NCI-H2081 (cell line): Measurements from ENCODE around the gene FAHD1.
A peak's percentile ranks its signal among the peaks of the same experiment; 100 is the strongest.

ENCODE experiments used
- DNase-seq, 2 experiments: peaks; one replicate each; lab custom pipeline; 2025; lab: John Stamatoyannopoulos, UW

FAHD1 gene

DNA sequence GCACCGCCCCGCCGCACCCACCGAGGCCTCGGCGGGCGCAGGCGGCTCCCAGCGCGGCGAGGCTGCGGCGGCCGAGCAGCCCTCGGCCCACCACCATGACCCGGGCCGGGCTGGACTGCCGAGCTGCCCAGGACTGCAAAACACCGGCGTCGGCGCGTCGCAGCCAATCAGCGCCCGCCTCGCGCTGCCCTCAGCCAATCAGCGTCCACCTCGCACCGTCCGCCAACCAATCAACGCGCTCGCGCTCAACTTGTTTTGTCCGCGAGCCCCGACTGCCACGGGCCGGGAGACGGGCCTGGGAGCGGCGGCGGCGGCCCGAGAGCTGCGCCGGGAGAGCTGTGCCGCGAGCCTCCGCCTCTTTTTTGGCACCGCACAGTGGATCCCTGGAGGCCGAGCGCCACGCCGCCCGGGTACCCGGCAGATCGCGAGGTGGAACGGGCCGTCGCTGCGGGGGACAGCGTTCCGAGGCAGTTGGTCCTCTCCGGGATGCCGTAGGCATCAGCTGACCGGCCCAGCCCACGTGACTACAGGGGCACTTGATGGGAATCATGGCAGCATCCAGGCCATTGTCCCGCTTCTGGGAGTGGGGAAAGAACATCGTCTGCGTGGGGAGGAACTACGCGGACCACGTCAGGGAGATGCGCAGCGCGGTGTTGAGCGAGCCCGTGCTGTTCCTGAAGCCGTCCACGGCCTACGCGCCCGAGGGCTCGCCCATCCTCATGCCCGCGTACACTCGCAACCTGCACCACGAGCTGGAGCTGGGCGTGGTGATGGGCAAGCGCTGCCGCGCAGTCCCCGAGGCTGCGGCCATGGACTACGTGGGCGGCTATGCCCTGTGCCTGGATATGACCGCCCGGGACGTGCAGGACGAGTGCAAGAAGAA is at the start of gene FAHD1, which contains the start of gene HAGH:
TSS of gene FAHD1 (plus strand) at position 516 of the 883 bp plus-strand sequence. CDS start at position 549, 33 bp downstream.
TSS of gene HAGH (minus strand) at position 135 of the 883 bp plus-strand sequence. CDS start at position 97, 38 bp downstream.
- peak; percentile 86 to 92 for DNase-seq

DNA sequence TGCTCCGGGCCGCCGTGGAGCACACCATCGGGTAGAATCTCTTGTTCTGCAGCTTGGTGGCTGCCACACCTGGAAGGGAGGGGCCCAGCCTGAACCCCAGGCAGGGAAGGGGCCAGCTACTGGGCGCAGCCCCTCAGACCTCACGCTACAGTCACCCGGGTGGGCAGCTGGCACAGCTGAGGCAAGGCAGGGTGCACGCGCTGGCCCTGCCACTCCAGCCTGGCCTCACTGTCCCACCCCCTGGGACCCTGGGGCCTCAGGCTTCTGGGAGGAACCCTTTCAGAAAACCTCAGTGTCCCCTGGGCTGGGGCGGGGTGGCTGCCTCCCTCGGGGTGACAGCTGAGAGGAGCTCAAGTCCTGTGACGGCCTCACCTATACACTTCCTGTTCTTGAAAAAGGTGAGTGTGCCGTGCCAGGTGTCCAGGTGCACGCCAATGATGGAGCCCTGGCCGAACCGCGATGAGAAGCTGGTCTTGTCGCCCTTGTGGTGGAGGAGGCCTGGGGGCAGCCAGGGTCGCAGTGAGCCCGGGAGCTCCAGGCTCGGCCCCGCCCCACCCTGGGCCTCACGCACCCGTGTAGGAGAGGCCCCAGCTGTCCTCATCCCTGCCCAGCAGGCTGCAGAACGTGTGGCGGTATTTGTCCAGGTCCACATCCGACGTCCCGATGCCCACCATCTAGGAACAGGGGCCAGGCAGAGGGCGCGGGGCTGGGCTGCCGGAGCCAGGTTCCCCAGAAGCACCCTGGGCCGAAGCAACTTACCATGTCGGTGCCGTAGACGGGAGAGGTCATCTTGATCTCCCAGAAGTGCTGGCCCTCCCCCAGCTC is 49.4 kb upstream of the FAHD1 start:
- no peak for DNase-seq

DNA sequence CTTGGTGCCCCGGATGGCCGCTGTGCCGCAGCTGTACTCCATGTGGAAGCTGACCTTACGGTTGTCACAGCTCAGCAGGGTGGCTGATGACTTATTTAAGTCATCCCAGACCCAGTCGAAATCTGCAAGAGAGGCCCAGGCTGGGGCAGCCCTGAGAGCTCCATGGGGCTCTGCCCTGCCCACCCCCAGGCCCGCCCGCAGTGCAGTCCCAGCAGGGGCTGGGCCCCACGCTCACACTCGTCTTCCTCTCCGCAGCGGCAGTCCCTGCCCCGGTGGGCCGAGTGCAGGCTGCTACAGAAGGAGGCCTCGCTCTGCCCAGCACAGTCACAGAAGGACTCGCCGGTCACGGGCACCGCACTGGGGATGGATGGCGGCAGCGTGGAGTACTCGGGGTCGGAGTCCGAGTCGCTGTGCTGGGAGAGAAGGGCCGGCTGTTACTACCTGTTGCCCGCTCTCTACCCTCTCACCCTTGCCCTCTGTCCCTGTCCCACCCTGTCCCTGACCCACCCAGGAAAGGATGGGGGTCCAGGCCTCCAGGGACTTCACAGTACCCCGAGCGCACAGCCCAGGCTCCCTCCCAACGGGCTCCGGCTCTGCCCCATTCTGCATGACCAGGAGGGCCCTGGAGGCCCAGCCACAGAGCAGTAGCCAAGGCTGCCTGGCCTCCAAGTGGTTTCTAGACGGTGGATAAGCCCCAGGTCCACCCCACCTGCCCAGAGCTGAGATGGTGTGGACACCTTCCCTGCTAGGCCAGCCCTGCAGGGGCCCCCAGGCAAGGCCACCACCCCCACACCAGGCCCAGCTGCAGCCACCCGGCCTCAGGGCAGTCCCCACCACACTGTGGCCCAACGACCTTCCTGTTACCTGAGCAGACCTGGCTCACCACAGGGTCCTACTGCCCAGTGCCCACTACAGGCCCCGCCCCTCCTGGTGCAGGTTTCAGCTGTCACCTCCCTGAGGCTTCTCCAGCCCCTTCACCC is 48.5 kb upstream of the FAHD1 start:
- DNase-seq, result no peak

DNA sequence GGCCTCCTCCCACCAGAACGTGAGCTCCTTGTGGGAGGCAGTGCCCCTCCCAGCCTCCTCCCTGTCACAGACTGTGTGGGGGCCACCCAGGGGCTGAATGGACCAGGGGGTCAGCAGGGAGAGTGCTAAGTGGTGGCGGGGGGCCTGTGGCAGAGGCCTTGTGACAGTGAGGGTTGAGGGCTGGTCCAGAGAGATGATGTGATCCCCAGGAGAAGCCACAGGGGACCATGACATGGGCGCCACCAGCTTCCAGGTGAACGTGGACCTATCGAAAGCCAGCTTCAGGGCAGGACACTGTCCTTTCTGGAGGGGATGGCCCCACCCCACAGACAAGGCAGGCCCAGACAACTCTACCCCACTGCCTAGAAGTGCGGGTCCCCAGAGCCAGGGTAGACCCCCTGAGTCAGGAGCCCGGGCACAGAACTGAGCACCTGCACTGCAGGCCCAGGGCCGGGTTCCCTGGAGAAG is 47.7 kb upstream of the FAHD1 start:
- no peak for DNase-seq

DNA sequence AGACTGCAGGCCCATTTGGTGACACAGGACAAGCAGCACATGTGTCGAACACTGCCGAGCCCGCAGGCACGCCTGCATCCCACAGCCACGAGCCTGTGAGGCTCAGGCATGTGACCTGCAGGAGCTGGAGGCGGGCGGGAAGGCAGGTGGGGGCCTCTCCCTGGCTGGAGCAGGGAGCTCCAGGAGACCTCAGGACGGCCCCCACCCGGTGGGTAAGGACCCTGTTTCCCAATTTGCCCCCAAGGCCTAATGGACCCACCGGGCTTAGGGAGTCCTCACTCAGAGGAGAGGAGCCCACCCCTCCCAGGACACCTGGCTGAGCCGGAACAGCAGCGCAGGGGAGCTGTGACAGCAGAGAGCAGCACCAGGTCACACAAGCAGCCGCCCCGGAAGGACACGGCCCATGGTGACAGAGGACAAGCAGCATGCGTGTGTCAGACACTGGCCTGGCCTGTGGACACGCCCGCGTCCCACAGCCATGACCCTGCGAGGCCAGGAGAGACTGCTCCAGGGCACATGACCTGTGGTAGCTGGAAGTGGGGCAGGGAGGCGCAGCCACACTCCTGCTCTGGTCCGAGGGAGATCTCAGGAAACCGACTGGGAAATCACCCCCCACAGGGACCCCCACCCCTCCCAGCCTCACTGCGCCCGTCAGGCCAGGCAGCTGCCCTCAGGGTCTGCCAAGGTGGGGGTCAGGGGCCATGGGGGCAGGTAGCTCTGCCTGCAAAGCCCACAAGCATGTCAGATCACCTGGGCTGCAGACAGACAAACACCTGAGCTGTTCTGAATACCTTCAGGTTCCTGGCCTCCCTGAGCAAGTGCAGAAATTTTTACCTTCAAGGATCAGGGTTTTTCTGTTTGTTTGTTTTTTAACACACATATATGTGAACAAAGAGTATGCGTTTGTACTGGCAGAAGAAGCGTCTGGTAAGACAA is 47.0 kb upstream of the FAHD1 start:
- no peak for DNase-seq

DNA sequence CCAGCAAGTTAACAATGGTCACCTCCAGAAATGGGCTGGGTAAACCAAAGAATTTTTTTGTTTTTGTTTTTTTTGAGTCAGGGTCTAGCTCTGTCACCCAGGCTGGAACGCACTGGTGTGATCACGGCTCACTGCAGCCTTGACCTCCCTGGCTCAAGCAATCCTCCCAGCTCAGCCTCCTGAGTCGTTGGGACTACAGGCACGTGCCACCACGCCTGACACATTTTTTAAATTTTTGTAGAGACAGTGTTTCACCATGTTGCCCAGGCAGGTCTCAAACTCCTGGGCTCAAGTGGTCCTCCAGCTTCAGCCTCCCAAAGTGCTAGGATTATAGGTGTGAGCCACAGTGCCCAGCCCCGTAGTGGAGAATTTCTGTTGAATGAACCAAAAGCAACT is 46.3 kb upstream of the FAHD1 start:
- no peak for DNase-seq

DNA sequence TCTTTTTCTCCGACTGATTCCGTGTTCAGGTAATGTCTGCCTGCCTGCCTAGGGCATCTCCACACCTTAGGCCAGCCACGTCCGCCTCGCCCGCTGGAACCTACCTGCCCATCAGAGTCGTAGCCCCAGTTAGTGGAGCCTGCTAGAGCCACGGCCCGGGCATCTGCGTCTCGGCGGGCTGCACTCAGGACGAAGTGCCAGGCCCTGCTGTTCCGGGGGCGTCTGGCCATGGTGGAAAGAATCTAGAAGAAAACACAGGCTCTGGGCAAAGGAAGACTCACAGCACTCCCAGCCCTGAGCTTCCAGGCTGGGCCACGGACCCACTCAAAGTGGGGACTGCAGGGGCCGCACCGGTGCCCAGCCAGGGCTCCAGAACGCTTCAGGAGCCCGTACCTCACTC is 45.8 kb upstream of the FAHD1 start:
- DNase-seq, result no peak

DNA sequence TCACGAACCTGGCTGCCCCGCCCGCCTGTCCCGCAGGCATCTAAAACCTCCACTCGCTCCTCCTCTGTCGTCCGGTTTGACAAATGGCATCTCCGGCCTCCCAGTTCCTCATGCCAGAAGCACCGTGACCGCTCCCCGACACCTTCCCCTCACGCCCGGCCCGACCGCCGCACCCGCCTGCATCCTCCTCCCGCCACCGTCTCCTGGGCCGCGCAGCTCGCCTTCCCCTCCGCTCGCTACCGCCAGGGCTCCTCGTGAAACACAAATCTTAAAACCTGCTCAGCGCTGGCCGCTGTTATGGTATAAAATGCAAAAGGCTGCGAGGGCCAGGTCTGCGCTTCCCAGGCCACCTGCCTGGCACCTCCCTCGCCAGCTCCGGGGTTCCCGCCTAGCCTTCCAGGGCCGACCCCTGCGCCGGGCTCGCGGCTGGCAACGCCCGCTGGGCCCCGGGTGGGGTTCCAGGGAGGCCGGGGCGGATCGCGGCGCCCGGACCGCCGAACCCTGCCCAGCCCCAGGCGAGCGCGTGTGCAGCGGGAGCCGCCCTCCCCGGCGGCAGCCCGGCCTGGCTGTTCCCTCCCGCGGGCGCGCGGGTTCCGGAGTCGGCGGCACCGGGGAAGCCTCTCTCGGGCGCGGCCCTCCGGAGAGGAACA is 45.1 kb upstream of the FAHD1 start:
- DNase-seq, result no peak

DNA sequence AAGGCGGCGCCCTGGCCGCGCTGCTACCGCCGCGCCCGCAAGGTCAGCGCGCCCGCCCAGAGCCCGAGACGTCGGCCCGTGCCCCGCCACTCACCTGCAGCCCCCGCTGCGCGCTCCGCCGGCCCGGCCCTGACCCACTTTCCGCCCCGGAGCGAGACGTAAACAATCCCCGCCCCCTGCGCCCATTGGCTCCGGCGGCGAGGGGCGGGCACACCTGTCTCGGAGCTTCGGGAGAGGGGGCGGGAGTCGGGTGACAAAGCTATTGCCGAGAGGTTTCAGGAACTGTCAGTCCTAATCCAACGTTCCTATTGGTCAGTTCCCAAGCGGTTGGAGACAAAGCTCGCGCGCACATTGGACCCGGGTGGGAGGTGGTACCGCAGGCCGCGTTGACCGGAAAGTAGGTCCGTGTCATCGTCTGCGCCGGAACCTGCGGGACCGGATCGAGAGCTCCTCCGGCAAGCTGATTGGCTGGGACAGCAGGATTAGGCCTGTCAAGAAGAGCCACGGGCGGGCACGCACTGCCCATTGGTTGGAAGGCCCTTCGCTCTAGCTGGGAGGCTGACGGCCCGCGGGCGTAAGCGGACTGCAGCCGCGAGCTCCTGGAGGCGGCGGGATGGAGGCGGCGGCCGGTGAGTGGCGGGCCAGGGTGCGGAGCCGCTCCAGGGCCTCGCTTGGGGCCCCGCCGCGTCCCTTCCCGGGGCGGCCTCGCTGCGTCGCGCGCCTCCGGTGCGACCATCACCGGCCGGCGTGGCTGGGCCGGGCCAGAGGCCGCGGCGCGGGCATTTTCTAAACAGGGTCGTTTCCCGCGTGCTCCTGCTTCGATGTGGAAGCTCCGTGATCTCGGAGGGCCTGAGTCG is 44.4 kb upstream of the FAHD1 start, which contains the start of the genes NUBP2 and SPSB3:
TSS of gene NUBP2 (plus strand) at position 553 of the 857 bp plus-strand sequence. CDS start at position 614, 61 bp downstream.
TSS of gene SPSB3 (minus strand) at position 164 of the 857 bp plus-strand sequence. CDS start 1,088 bp downstream, outside the sequence.
- DNase-seq, result peak; percentile 100

DNA sequence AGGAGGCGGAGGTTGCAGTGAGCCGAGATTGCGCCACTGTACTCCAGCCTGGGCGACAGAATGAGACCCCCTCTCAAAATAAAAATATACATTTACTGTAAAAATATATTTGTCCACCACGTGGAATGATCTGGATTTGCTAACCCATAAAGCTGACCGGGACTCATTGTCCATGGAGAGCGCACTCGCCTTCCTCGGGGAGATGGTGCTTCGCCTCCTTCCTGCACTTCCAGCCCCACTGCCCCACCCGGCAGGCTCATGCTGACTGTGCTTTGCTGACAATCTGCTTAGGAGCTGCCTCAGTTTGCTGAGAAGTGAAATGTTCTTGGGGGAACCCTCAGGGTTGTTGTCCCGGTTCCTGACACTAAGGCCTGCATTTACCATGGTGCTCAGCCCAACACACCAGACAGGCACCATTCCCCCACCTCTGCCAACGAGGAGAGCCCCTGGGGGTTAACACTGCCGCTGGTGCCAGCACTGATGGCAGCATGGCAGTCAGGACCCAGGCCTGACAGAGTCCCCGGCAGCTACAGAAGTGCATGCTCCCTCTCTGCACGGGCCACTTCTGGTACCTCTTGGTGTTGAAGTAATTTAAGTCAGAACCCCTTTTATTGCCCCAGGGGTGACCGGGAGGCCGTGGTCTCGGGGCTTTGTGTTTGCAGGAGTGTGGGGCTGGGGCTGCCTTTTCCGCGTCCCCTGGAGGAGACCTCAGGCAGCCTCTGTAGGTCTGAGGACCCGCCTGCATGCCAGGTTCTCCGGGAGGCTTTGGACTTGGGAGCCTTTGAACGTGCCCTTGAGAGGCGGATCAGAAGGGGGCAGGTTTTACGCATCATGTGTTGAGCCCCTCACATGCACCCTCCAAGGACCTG is 41.8 kb upstream of the FAHD1 start:
- DNase-seq, result no peak

DNA sequence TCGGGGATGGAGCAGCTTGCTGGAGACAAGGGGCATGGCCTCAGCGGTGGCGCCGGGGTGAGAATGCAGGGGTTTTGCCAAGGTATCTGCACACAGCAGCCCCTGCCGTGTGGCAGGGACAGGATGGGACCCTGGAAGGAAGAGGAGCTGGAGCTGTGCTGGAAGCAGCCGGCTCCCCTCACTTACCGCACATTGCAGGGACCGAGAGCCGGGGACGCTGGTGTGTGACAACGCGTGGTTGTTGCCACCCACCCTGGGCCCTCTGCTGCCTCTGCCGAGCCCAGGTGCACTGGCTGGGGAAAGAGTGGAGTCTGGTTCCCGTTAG is 41.2 kb upstream of the FAHD1 start:
- DNase-seq, result no peak

DNA sequence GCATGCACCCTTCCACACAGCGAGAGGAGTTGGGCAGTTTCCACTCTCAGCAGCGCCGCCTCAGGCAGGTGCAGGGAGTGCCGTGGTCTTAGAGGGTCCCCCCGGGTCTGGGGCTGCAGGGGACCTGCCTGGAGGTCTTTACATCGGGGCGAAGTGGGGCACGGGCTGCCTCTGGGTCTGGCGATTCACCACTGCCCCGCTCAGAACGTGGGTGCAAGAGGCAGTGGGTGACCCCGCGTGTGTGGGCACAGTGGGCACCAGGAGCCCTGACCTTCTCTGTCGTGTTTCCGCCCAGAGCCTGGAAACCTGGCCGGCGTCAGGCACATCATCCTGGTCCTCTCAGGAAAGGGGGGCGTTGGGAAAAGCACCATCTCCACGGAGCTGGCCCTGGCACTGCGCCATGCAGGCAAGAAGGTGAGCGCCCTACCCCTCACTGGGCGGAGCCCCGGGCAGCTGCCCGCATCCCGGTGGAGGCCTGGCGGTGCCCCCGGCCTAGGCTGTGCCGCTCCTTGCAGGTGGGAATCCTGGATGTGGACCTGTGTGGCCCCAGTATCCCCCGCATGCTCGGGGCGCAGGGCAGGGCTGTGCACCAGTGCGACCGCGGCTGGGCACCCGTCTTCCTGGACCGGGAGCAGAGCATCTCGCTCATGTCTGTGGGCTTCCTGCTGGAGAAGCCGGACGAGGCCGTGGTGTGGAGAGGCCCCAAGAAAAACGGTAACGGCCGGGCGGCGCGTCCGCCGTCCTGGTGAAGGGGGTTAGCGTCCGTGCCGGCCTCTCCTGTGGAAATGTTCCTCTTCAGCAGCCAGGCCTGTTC is 40.6 kb upstream of the FAHD1 start:
- DNase-seq, result no peak

DNA sequence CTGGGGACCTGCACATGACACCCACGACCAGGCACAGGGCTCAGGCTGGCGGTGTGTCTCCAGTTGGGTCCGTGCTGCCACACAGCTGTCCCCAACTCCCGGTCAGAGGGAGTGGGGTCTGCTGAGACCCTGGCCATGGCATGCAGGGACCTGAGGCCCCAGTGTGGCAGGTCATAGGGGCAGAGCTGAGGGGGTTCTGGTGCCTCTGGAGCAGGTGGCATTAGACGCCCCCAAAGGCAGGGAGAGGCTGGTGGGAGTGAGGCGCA is 40.0 kb upstream of the FAHD1 start:
- DNase-seq, result no peak

DNA sequence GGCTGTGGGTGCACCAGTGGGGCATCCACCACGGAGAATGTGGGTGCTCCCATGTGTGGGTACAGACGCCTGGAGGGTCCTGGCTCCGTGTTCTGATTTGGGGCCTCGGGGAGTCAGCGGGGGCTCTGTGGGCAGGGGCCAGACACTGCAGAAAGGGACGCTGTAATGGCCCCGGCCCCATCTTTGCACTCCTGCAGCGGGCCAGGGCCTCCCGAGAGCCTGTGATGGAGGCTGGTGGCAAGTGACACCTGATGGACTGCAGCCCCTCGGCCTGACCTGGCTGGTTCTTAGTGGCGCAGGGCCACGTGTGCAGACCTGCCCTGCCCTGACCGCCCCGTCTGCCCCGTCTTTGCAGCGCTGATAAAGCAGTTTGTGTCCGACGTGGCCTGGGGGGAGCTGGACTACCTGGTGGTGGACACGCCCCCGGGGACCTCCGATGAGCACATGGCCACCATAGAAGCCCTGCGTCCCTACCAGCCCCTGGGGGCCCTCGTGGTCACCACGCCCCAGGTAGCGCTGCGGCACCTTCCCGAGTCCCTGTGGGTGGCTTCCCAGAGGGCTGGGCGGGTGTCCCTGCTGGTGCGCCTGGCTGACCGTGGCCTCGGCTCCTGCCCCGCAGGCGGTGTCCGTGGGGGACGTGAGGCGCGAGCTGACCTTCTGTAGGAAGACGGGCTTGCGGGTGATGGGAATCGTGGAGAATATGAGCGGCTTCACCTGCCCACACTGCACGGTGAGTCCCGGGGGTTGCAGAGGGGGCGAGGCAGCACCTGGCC is 39.5 kb upstream of the FAHD1 start:
- no peak for DNase-seq

DNA sequence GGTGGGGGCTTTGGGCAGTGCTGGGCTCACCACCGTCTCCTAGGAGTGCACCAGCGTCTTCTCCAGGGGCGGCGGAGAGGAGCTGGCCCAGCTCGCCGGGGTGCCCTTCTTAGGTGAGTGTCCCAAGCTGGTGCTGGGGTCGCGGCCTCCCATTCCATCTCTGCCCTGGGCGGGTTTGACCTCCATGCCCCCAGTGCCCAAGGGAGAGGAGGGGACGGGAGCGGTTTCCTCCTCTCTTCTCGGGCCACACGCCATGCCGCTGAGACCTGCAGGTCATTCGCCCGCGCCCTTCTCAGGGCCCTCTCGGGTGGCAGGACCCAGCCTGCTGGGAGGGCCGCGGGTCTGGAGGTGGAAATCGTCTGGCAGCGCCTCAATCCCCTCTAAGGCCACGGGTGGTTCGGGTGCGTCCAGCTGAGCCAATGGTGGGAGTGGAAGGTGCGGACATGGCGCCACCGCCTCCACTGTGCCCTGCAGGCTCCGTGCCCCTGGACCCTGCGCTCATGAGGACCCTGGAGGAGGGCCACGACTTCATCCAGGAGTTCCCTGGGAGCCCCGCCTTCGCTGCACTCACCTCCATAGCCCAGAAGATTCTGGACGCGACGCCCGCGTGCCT is 38.8 kb upstream of the FAHD1 start:
- no peak for DNase-seq

DNA sequence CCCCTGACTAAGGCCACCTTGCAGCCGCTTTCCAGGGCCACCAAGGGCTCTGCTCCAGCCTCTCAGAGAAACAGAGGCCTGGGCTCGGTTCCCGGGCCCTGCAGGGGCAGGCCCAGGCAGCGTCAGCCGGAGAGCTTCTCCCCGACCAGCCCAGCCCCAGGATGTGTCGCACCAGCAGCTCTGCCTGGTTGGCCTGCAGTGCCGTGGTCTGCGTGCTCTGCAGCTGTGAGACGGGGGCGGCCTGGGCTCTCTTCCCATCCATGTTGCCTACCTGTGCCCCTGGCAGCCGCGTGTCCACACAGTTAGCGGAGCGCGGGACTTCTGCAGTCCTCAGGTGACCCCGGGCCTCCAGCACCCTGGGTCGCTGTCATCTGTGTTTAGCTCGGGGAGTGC is 38.3 kb upstream of the FAHD1 start:
- DNase-seq, result no peak
